Ascending aorta (tissue), 2 donors: ENCODE measurements around the gene DUSP22. TPM values are rescaled to one million over a fixed set of nuclear protein-coding genes. Genes with fewer than 3 reads are reported as not detected.

ENCODE experiments used
- DNase-seq, 2 donors: peaks; one replicate each; pipeline ENCODE4 v3.0.0-alpha.2; 2019; ENCODE audit warnings: low spot score in 2 of 2
- H3K27ac ChIP-seq, 2 donors: fragments of 200-600 bp; sonication (generic); one replicate each; pipeline ENCODE4 v1.5.1; 2016 to 2017; ENCODE audit warnings: mild to moderate bottlenecking in 1 of 2
- H3K27me3 ChIP-seq: fragments of 200-600 bp; sonication (generic); one replicate; pipeline ENCODE4 v1.5.1; 2017
- H3K36me3 ChIP-seq, 2 donors: fragments of 200-600 bp; sonication (generic); one replicate each; pipeline ENCODE4 v1.5.1; 2016
- H3K4me1 ChIP-seq, 2 donors: fragments of 200-600 bp; sonication (generic); one replicate each; pipeline ENCODE4 v1.5.1; 2016 to 2017; ENCODE audit warnings: mild to moderate bottlenecking in 1 of 2
- H3K4me3 ChIP-seq, 2 donors: fragments of 200-600 bp; sonication (generic); one replicate each; pipeline ENCODE4 v1.5.1; 2016 to 2017; ENCODE audit warnings: mild to moderate bottlenecking in 1 of 2
- H3K9me3 ChIP-seq, 2 donors: fragments of 200-600 bp; sonication (generic); one replicate each; pipeline ENCODE4 v1.5.1; 2016
- CTCF ChIP-seq, 3 experiments: fragments of 200-600 bp in 2 of 3; fragments of 450-650 bp in 1 of 3; sonication (generic) in 2 of 3; IDR thresholded peaks; one replicate each; pipeline ENCODE4 v1.5.1; 2016 to 2019; ENCODE audit warnings: antibody characterized with exemption in 3 of 3, mild to moderate bottlenecking in 1 of 3, moderate library complexity in 1 of 3
- intact Hi-C: fragments of 100-400 bp; cut with DNase I; formaldehyde crosslinking; loops from one replicate; pipeline ENCODE4 v1.15.1; 2023
- total RNA-seq: library from RNA; depleted of rRNA; stranded (reverse); fragments of >200 nt; gene quantifications from one replicate; pipeline ENCODE4 v1.1.0, GENCODE V29; 2016

DUSP22 gene
- total RNA-seq, 1 donor from 2014 or later: 216 TPM

- Histone ChIP-seq H3K27me3 (no peaks in the 10 kb centered on the region), H3K27ac (no peak overlapping the region), H3K9me3 (no peaks in the 10 kb centered on the region), H3K4me1 (no peaks in the 10 kb centered on the region), H3K36me3 (no peaks in the 10 kb centered on the region), H3K4me3 (no peak overlapping the region)
- TF ChIP-seq CTCF (IDR thresholded peaks at IDR 0.05): no peak
- DNase-seq: no peak
- intact Hi-C loops: no loop called here
Observed at GRCh38 chr6:268394-268935, 23.8 kb upstream of the DUSP22 start.

GRCh38 chr6:273551-274058 is 18.7 kb upstream of the DUSP22 start:
- H3K9me3 ChIP-seq: no peaks in the 10 kb centered on the region

GRCh38 chr6:277746-278145 is 14.5 kb upstream of the DUSP22 start:
- no peaks in the 10 kb centered on the region for H3K4me1 ChIP-seq
- no peaks in the 10 kb centered on the region for H3K27me3 ChIP-seq
- intact Hi-C loops: no loop called here
- no peak for DNase-seq
- TF ChIP-seq CTCF (IDR thresholded peaks at IDR 0.05): no peak
- H3K9me3 ChIP-seq: no peaks in the 10 kb centered on the region
- H3K4me3 ChIP-seq: no peak overlapping the region
- no peak overlapping the region for H3K27ac ChIP-seq
- H3K36me3 ChIP-seq: no peaks in the 10 kb centered on the region

More at GRCh38 chr6:273551-274058, 18.7 kb upstream of the DUSP22 start:
- no peaks in the 10 kb centered on the region for H3K36me3 ChIP-seq
- H3K27ac ChIP-seq: no peak overlapping the region
- H3K4me3 ChIP-seq: no peak overlapping the region
- no peak for TF ChIP-seq CTCF (IDR thresholded peaks at IDR 0.05)
- no peaks in the 10 kb centered on the region for H3K27me3 ChIP-seq
- intact Hi-C loops: no loop called here
- H3K4me1 ChIP-seq: no peaks in the 10 kb centered on the region
- no peak for DNase-seq

GRCh38 chr6:278494-278893 is 13.8 kb upstream of the DUSP22 start:
- Histone ChIP-seq H3K27ac (no peak overlapping the region), H3K27me3 (no peaks in the 10 kb centered on the region), H3K36me3 (no peaks in the 10 kb centered on the region), H3K9me3 (no peaks in the 10 kb centered on the region), H3K4me1 (no peaks in the 10 kb centered on the region), H3K4me3 (no peak overlapping the region)
- no peak for TF ChIP-seq CTCF (IDR thresholded peaks at IDR 0.05)
- no peak for DNase-seq
- intact Hi-C loops: no loop called here

GRCh38 chr6:279341-280029 is 12.8 kb upstream of the DUSP22 start:
- TF ChIP-seq CTCF (IDR thresholded peaks at IDR 0.05): no peak
- H3K27me3 ChIP-seq: no peaks in the 10 kb centered on the region
- no peak overlapping the region for H3K27ac ChIP-seq
- H3K4me1 ChIP-seq: no peaks in the 10 kb centered on the region
- H3K36me3 ChIP-seq: no peaks in the 10 kb centered on the region
- no peak overlapping the region for H3K4me3 ChIP-seq
- DNase-seq: no peak
- H3K9me3 ChIP-seq: no peaks in the 10 kb centered on the region
- intact Hi-C loops: no loop called here
